GM23248 (cell line): Measurements from ENCODE around the gene OSR1. TPM values are rescaled to one million over a fixed set of nuclear protein-coding genes. Genes with fewer than 3 reads are reported as not detected.

ENCODE experiments used
- DNase-seq: peaks from one replicate; pipeline ENCODE4 v3.0.0-alpha.2; 2015
- H2AFZ ChIP-seq: fragments of 200-600 bp; sonication (generic); 2 replicates; pipeline ENCODE4 v1.6.1; 2016; ENCODE audit warnings: antibody characterized with exemption
- H3F3A ChIP-seq: fragments of 200-600 bp; sonication (generic); 2 replicates; pipeline ENCODE4 v1.6.1; 2016; ENCODE audit warnings: mild to moderate bottlenecking, antibody characterized with exemption, mixed run types; ENCODE audit not compliant: insufficient read depth
- H3K27ac ChIP-seq: fragments of 200-600 bp; sonication (generic); 2 replicates; pipeline ENCODE4 v1.5.1; 2016; ENCODE audit warnings: mild to moderate bottlenecking
- H3K27me3 ChIP-seq: fragments of 200-600 bp; sonication (generic); replicated peaks from 2 replicates; pipeline ENCODE4 v1.6.1; 2016; ENCODE audit warnings: mild to moderate bottlenecking; ENCODE audit not compliant: insufficient read depth
- H3K36me3 ChIP-seq: fragments of 200-600 bp; sonication (generic); 2 replicates; pipeline ENCODE4 v1.6.1; 2016; ENCODE audit warnings: low read depth, mild to moderate bottlenecking
- H3K4me1 ChIP-seq: fragments of 200-600 bp; sonication (generic); 2 replicates; pipeline ENCODE4 v1.6.1; 2016; ENCODE audit warnings: mild to moderate bottlenecking; ENCODE audit not compliant: insufficient read depth
- H3K4me2 ChIP-seq: fragments of 200-600 bp; sonication (generic); one replicate; pipeline ENCODE4 v1.6.1; 2016; ENCODE audit warnings: mild to moderate bottlenecking; ENCODE audit not compliant: unreplicated experiment
- H3K4me3 ChIP-seq: fragments of 200-600 bp; sonication (generic); 2 replicates; pipeline ENCODE4 v1.5.1; 2016; ENCODE audit warnings: mild to moderate bottlenecking
- H3K79me2 ChIP-seq: fragments of 200-600 bp; sonication (generic); 2 replicates; pipeline ENCODE4 v1.6.1; 2016; ENCODE audit warnings: mild to moderate bottlenecking; ENCODE audit not compliant: insufficient read depth
- H3K9ac ChIP-seq: fragments of 200-600 bp; sonication (generic); 2 replicates; pipeline ENCODE4 v1.6.1; 2016; ENCODE audit warnings: mild to moderate bottlenecking
- H3K9me2 ChIP-seq: fragments of 200-600 bp; sonication (generic); 2 replicates; pipeline ENCODE4 v1.6.1; 2016; ENCODE audit warnings: mixed run types, mild to moderate bottlenecking, moderate library complexity; ENCODE audit not compliant: insufficient read depth
- H3K9me3 ChIP-seq: fragments of 200-600 bp; sonication (generic); one replicate; pipeline ENCODE4 v1.6.1; 2017; ENCODE audit warnings: low read depth
- H4K20me1 ChIP-seq: fragments of 200-600 bp; sonication (generic); 2 replicates; pipeline ENCODE4 v1.6.0; 2016; ENCODE audit not compliant: insufficient read depth
- EZH2 ChIP-seq: fragments of 200-600 bp; sonication (generic); IDR thresholded peaks from 2 replicates; pipeline ENCODE4 v1.6.1; 2018; ENCODE audit warnings: antibody characterized with exemption, mild to moderate bottlenecking; ENCODE audit not compliant: insufficient read depth, poor library complexity, severe bottlenecking
- EZH2phosphoT487 ChIP-seq: fragments of 200-600 bp; sonication (generic); IDR thresholded peaks from 2 replicates; pipeline ENCODE4 v1.6.1; 2018; ENCODE audit warnings: antibody characterized with exemption, moderate library complexity, mild to moderate bottlenecking, low read depth; ENCODE audit not compliant: insufficient read depth
- WGBS, 2 experiments: methylation state at CpG; one replicate each; pipeline ENCODE4 v1.1.6; 2015 to 2017; ENCODE audit warnings: low lambda C conversion rate in 2 of 2, low coverage in 1 of 2; ENCODE audit errors: missing lambda C conversion rate in 2 of 2; 5-methylcytosine and 5-hydroxymethylcytosine counted together
- in situ Hi-C: fragments of 300-500 bp; cut with MboI; formaldehyde crosslinking; loops from 2 replicates; pipeline ENCODE4 v1.15.0; 2020
- polyA plus RNA-seq: library from polyadenylated mRNA; unstranded; fragments of >200 nt; fragmentation: Nextera tagmentation; extraction: Ambion mirVana; gene quantifications from 2 replicates; pipeline ENCODE4 v1.2.1, GENCODE V29; 2016
- total RNA-seq: library from RNA; depleted of rRNA; stranded (reverse); fragments of >200 nt; shearing (Covaris generic); gene quantifications from 2 replicates; pipeline ENCODE4 v1.2.3, GENCODE V29; 2014

OSR1 gene
- total and polyA plus RNA-seq, 2 experiments from 2014 or later, result 16.9 to 21.1 TPM

- no peak overlapping the region for H3K27ac ChIP-seq
- no peak overlapping the region for H3K4me2 ChIP-seq
- no peaks in the 10 kb centered on the region for H3K9me2 ChIP-seq
- no peaks in the 10 kb centered on the region for H4K20me1 ChIP-seq
- H2AFZ ChIP-seq, result no peak overlapping the region
- no peaks in the 10 kb centered on the region for H3K36me3 ChIP-seq
- H3K4me3 ChIP-seq, result no peak overlapping the region
- no peaks in the 10 kb centered on the region for H3F3A ChIP-seq
- in situ Hi-C loops, result no loop called here
- no peaks in the 10 kb centered on the region for H3K4me1 ChIP-seq
- no peak for DNase-seq
- no peaks in the 10 kb centered on the region for H3K9me3 ChIP-seq
- H3K9ac ChIP-seq, result no peak overlapping the region
- TF ChIP-seq EZH2phosphoT487 (no peak), EZH2 (no peak)
- H3K27me3 ChIP-seq, result no peaks in the 10 kb centered on the region
- no peaks in the 10 kb centered on the region for H3K79me2 ChIP-seq
Observed at GRCh38 chr2:19380532-19380931, 22.1 kb upstream of the OSR1 start.

- no peaks in the 10 kb centered on the region for H4K20me1 ChIP-seq
- H3K27me3 ChIP-seq, result no peaks in the 10 kb centered on the region
- H3K27ac ChIP-seq, result no peak overlapping the region
- WGBS, 2 experiments, result 46 to 47% methylated on average over 2 of the region's 2 CpGs
- TF ChIP-seq EZH2 (no peak), EZH2phosphoT487 (no peak)
- no peaks in the 10 kb centered on the region for H3K79me2 ChIP-seq
- no peak overlapping the region for H2AFZ ChIP-seq
- H3K4me1 ChIP-seq, result no peaks in the 10 kb centered on the region
- no peaks in the 10 kb centered on the region for H3F3A ChIP-seq
- DNase-seq, result no peak
- no peaks in the 10 kb centered on the region for H3K36me3 ChIP-seq
- no peak overlapping the region for H3K9ac ChIP-seq
- H3K4me3 ChIP-seq, result no peak overlapping the region
- H3K4me2 ChIP-seq, result no peak overlapping the region
- in situ Hi-C loops, result no loop called here
- no peaks in the 10 kb centered on the region for H3K9me3 ChIP-seq
- H3K9me2 ChIP-seq, result no peaks in the 10 kb centered on the region
Observed at GRCh38 chr2:19378939-19379338, 20.5 kb upstream of the OSR1 start.

DNA sequence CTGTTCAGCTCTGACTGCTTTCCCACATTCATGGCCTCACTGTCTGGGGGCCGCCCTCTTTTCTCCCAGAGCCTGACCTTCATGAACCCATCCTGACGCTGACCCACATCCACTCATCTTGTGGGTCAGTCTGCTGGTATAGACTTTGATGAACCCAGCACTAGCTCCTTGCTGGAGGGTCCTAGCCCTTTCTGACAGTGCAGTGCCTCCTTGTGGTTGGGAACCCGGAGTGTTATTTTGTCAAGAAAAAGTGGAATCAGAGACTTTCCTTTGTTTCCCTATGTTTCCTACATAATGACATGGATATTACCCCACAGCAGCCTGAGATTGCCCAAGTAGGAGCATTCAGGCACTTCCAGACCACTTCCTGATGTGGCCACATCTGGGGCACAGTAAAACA, 19.3 kb upstream of the OSR1 start:
- no peak overlapping the region for H3K9ac ChIP-seq
- H3K4me2 ChIP-seq, result no peak overlapping the region
- no peak overlapping the region for H3K27ac ChIP-seq
- no peaks in the 10 kb centered on the region for H3K4me1 ChIP-seq
- H3K79me2 ChIP-seq, result no peaks in the 10 kb centered on the region
- no peaks in the 10 kb centered on the region for H3F3A ChIP-seq
- DNase-seq, result no peak
- in situ Hi-C loops, result no loop called here
- no peaks in the 10 kb centered on the region for H3K36me3 ChIP-seq
- H3K4me3 ChIP-seq, result no peak overlapping the region
- no peaks in the 10 kb centered on the region for H3K9me3 ChIP-seq
- TF ChIP-seq EZH2phosphoT487, result no peak
- no peak for TF ChIP-seq EZH2
- H3K27me3 ChIP-seq, result no peaks in the 10 kb centered on the region
- H3K9me2 ChIP-seq, result no peaks in the 10 kb centered on the region
- 70 to 83% methylated on average over 3 of the region's 3 CpGs for WGBS, 2 experiments
- H4K20me1 ChIP-seq, result no peaks in the 10 kb centered on the region
- H2AFZ ChIP-seq, result no peak overlapping the region

DNA sequence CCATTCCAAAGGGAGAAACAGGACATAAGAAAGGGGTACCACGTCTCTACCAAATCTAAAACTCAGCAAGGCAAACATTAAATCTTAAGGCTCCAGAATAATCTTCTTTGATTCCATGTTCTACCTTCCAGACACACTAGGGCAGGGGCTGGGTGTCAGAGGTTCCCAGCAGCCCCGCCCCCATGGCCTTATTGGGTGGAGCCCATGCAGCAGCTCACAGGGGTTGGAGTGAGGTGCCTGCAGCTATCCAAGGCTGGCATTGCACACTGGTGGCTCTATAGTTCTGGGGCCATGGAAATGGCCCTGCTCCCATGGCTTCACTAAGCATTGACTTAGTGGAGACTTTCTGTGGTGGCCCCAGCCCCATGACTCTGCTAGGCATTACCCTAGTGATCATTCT, 14.9 kb upstream of the OSR1 start:
- no peaks in the 10 kb centered on the region for H3K36me3 ChIP-seq
- DNase-seq, result no peak
- H2AFZ ChIP-seq, result no peak overlapping the region
- TF ChIP-seq EZH2 (no peak), EZH2phosphoT487 (no peak)
- H3K9me2 ChIP-seq, result no peaks in the 10 kb centered on the region
- no peak overlapping the region for H3K9ac ChIP-seq
- no peaks in the 10 kb centered on the region for H3K9me3 ChIP-seq
- H3K4me1 ChIP-seq, result no peaks in the 10 kb centered on the region
- in situ Hi-C loops, result loop anchor here (5.0 kb wide), 1 partner anchor 489 kb away; no protein-coding TSS in a partner anchor
- H3K79me2 ChIP-seq, result no peaks in the 10 kb centered on the region
- H4K20me1 ChIP-seq, result no peaks in the 10 kb centered on the region
- no peak overlapping the region for H3K27ac ChIP-seq
- H3K4me3 ChIP-seq, result no peak overlapping the region
- WGBS, 2 experiments, result 72 to 73% methylated on average over 2 of the region's 2 CpGs
- H3K27me3 ChIP-seq, result no peaks in the 10 kb centered on the region
- no peak overlapping the region for H3K4me2 ChIP-seq
- no peaks in the 10 kb centered on the region for H3F3A ChIP-seq

DNA sequence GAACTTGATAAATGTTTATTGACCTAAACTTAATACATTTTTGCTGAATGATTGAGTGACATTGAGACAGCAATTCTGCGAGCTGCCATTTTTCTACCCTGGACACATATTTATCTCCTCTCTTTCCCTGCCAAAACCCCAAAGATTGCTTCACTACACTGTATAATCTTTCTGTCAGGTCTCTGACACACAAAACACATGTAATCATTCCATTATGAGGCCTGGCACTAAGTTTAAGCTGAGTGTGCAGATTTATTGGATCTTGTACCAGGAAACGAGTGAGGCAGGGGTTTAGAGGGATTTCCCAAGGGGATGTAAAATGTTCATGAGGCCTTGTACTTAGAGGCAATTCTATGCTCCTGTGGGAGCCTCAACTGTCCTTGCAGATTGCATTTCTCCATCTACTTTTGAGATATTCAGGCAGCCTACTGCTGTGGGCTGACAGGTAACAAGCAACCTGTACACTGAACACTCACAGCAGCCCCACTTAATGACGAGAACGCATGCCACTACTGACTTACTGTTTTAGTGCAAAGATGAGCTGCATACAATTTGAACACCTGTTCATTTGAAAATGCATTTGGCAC, 13.7 kb upstream of the OSR1 start:
- in situ Hi-C loops, result loop anchor here (5.0 kb wide), 1 partner anchor 490 kb away; no protein-coding TSS in a partner anchor
- WGBS, 2 experiments, result 79 to 83% methylated on average over 4 of the region's 4 CpGs
- DNase-seq, result no peak
- H3K4me2 ChIP-seq, result no peak overlapping the region
- H3K36me3 ChIP-seq, result no peaks in the 10 kb centered on the region
- H3K4me3 ChIP-seq, result no peak overlapping the region
- no peaks in the 10 kb centered on the region for H3K9me2 ChIP-seq
- H3K4me1 ChIP-seq, result no peaks in the 10 kb centered on the region
- TF ChIP-seq EZH2phosphoT487 (no peak), EZH2 (no peak)
- no peaks in the 10 kb centered on the region for H3K27me3 ChIP-seq
- no peak overlapping the region for H3K9ac ChIP-seq
- H3K79me2 ChIP-seq, result no peaks in the 10 kb centered on the region
- no peak overlapping the region for H3K27ac ChIP-seq
- no peaks in the 10 kb centered on the region for H3F3A ChIP-seq
- H3K9me3 ChIP-seq, result no peaks in the 10 kb centered on the region
- H2AFZ ChIP-seq, result no peak overlapping the region
- H4K20me1 ChIP-seq, result no peaks in the 10 kb centered on the region
